Heart right ventricle (tissue), 16 donors: ENCODE results near the gene PTCH2. TPM values are rescaled to one million over a fixed set of nuclear protein-coding genes. Genes with fewer than 3 reads are reported as not detected.
"Not testable (repeated sequence)": the region's sequence is repeated elsewhere in the genome, so short reads cannot be mapped to it uniquely, and the experiment has no call there.

Experiments
- ATAC-seq, 8 donors: fragments of 200-7000 bp; cut with Tn5 transposase; one replicate each; pipeline ENCODE4 v1.9.1; 2020; ENCODE audit warnings: mild to moderate bottlenecking in 8 of 8, moderate library complexity in 8 of 8, moderate number of reproducible peaks in 1 of 8
- DNase-seq, 2 donors: peaks; one replicate each; pipeline ENCODE4 v3.0.0-alpha.2; 2020
- H3K27ac ChIP-seq, 10 donors: fragments of 200-600 bp; sonication (generic) in 2 of 10; one replicate each; pipeline versions ENCODE4 v1.5.0 to v1.8.0; 2020 to 2022; ENCODE audit warnings: mild to moderate bottlenecking in 3 of 10
- H3K27me3 ChIP-seq, 7 donors: fragments of 200-600 bp; one replicate each; pipeline ENCODE4 v1.8.0; 2021 to 2022; ENCODE audit warnings: mild to moderate bottlenecking in 2 of 7
- H3K36me3 ChIP-seq, 9 donors: fragments of 200-600 bp; sonication (generic) in 1 of 9; one replicate each; pipeline versions ENCODE4 v1.5.0 to v1.8.0; 2020 to 2022; ENCODE audit warnings: mild to moderate bottlenecking in 2 of 9
- H3K4me1 ChIP-seq, 9 donors: fragments of 200-600 bp; sonication (generic) in 1 of 9; one replicate each; pipeline versions ENCODE4 v1.5.0 to v1.8.0; 2020 to 2022; ENCODE audit warnings: mild to moderate bottlenecking in 4 of 9
- H3K4me3 ChIP-seq, 10 donors: fragments of 200-600 bp; sonication (generic) in 2 of 10; one replicate each; pipeline versions ENCODE4 v1.5.0 to v1.8.0; 2020 to 2022; ENCODE audit warnings: mild to moderate bottlenecking in 7 of 10, moderate library complexity in 2 of 10
- H3K9me3 ChIP-seq, 11 donors: fragments of 200-600 bp in 10 of 11; sonication (generic) in 2 of 11; one replicate each; pipeline versions ENCODE4 v1.5.0 to v1.8.0; 2013 to 2022; ENCODE audit warnings: mild to moderate bottlenecking in 2 of 11, control low read depth in 1 of 11, moderate library complexity in 1 of 11
- WGBS, 2 donors: extraction: QIAGEN DNeasy Blood & Tissue Kit; methylation state at CpG; one replicate each; pipeline ENCODE4 v1.1.7; 2013; ENCODE audit warnings: inconsistent platforms in 1 of 2; 5-methylcytosine and 5-hydroxymethylcytosine counted together
- intact Hi-C, 10 donors: fragments of 100-400 bp; cut with DNase I; formaldehyde crosslinking; loops; one replicate each; pipeline versions ENCODE4 v1.11.1 to v1.14.2; 2022
- polyA plus RNA-seq, 2 donors: library from polyadenylated mRNA; stranded (reverse); fragments of 200-250 nt; gene quantifications; one replicate each; pipeline ENCODE4 v1.2.3, GENCODE V29; 2013
- total RNA-seq, 10 donors: library from RNA; stranded (reverse); fragmentation: NEBNext Ultra II Directional in 3 of 10; extraction: Animal tissue kit (Norgen Biotek cat#: 25700) in 3 of 10; gene quantifications; one replicate each; pipeline versions ENCODE4 v1.2.1 to v1.2.4, GENCODE V29; 2021 to 2023
- TF ChIP-seq, protein P1 (sequence below), 9 donors: fragments of 200-600 bp; sonication (generic) in 2 of 9; IDR thresholded peaks; one replicate each; pipeline versions ENCODE4 v1.5.0 to v1.8.0; 2021 to 2022; ENCODE audit warnings: antibody characterized with exemption in 9 of 9, mild to moderate bottlenecking in 5 of 9, moderate library complexity in 1 of 9
- donor health status: Arrhythmogenic right ventricular cardiomyopathy.
- donor health status: ischemic (EF 13 %, LVEDD 7.1; RV severe dilation, severe dysfunction).
- donor health status: healthy with polysubstance abuse.
- donor health status: DM: no; HTN: yes; CAD: no.
- donor health status: DM: no; HTN: no; CAD: no.
- donor health status: ischemic (EF 25% LVEDD 6.9; RV normal size, moderate dysfunction).
- donor health status: ischemic (EF 25% LVEDD 5.7; RV mildly dilated, moderate dysfunction).
- donor health status: healthy.
- donor health status: DM: yes; HTN: yes; CAD: no.
- donor health status: Ischemic cardiomyopathy.
- donor health status: ischemic (EF 35%, LVEDD 5.7; RV mildly dilated, moderate dysfunction).
- donor health status: nonischemic (EF 11% LVEDD 7.7; RV severe dilation, severe dysfunction).
- donor health status: DM: yes; HTN: yes; CAD: no.
- donor health status: PGD.
- donor health status: ischemic (EF 29% LVEDD 5.4; RV normal size, mild dysfunction).
- donor health status: nonischemic (EF 23%, LVEDD 6.1; RV moderate dilation, normal function).

Gene PTCH2
- total and polyA plus RNA-seq, 12 donors: 0.25 to 1.1 (median 0.44) TPM

- Histone ChIP-seq H3K27ac (peak overlapping the region; percentile 68 to 94 (median 84)), H3K36me3 (peaks cover 0 to 26% (median 0%) of the 10 kb centered on the region in 9 donors), H3K9me3 (no peaks in the 10 kb centered on the region), H3K4me3 (peak overlapping the region; percentile 25 to 61 (median 56)), H3K27me3 (no peaks in the 10 kb centered on the region), H3K4me1 (peaks cover 26 to 67% (median 57%) of the 10 kb centered on the region in 9 donors)
- intact Hi-C loops: no loop called here
- ATAC-seq (peak in 5 of 8 donors; percentile 0 to 49 (median 2)), DNase-seq (peak in 1 of 2 donors; percentile 42)
- WGBS, 2 donors: 47 to 56% methylated on average over 46 to 48 of the region's 48 CpGs
- TF ChIP-seq, protein P1, sequence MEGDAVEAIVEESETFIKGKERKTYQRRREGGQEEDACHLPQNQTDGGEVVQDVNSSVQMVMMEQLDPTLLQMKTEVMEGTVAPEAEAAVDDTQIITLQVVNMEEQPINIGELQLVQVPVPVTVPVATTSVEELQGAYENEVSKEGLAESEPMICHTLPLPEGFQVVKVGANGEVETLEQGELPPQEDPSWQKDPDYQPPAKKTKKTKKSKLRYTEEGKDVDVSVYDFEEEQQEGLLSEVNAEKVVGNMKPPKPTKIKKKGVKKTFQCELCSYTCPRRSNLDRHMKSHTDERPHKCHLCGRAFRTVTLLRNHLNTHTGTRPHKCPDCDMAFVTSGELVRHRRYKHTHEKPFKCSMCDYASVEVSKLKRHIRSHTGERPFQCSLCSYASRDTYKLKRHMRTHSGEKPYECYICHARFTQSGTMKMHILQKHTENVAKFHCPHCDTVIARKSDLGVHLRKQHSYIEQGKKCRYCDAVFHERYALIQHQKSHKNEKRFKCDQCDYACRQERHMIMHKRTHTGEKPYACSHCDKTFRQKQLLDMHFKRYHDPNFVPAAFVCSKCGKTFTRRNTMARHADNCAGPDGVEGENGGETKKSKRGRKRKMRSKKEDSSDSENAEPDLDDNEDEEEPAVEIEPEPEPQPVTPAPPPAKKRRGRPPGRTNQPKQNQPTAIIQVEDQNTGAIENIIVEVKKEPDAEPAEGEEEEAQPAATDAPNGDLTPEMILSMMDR (IDR thresholded peaks at IDR 0.05): no peak
Observed at GRCh38 chr1:44812822-44813543, 30.1 kb downstream of the PTCH2 start.

DNA sequence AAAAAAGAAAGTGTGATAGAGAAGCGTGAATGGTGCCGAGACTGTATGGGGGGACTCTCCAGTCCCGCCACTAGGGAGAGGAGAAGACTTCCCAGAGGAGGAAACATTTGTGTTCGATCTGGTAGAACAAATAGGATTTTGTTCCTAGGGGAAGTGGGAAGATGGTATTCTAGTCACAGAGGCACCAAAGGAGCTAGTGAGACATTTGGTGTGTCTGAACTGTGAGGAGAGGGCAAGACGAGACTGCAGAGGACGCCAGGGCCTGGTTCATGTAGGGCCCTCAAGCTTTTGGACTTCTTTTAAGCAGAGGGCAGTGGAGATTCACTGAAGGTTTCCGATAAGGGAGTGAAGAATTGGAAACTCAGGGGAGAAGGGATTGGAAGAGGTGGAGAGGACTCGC lies 31.8 kb downstream of the PTCH2 start:
- intact Hi-C loops: no loop called here
- TF ChIP-seq, protein P1 (IDR thresholded peaks at IDR 0.05): no peak
- Histone ChIP-seq H3K36me3 (peaks cover 0 to 33% (median 2%) of the 10 kb centered on the region in 9 donors), H3K27me3 (no peaks in the 10 kb centered on the region), H3K4me3 (no peak overlapping the region), H3K9me3 (no peaks in the 10 kb centered on the region), H3K4me1 (peaks cover 37 to 84% (median 75%) of the 10 kb centered on the region in 9 donors), H3K27ac (peak overlapping the region in 8 of 10 donors; percentile 22 to 100 (median 99))
- ATAC-seq: no peak
- peak in 1 of 2 donors; percentile 6 for DNase-seq
- WGBS, 2 donors: 71 to 84% methylated on average over 8 of the region's 8 CpGs

- H3K27ac ChIP-seq: peak overlapping the region in 9 of 10 donors; percentile 92 to 100 (median 99)
- ATAC-seq, H3K4me3 ChIP-seq, DNase-seq, H3K9me3 ChIP-seq, H3K27me3 ChIP-seq, intact Hi-C loops: not testable (repeated sequence)
- 94 to 95% methylated on average over 4 of the region's 4 CpGs for WGBS, 2 donors
- H3K4me1 ChIP-seq: peaks cover 42 to 89% (median 80%) of the 10 kb centered on the region in 9 donors
- peaks cover 0 to 34% (median 7%) of the 10 kb centered on the region in 9 donors for H3K36me3 ChIP-seq
Observed at GRCh38 chr1:44810762-44811105, 32.3 kb downstream of the PTCH2 start.

- Histone ChIP-seq H3K4me3 (peak overlapping the region in 5 of 10 donors; percentile 46 to 56 (median 49)), H3K36me3 (peaks cover 0 to 34% (median 12%) of the 10 kb centered on the region in 9 donors), H3K4me1 (peaks cover 47 to 94% (median 85%) of the 10 kb centered on the region in 9 donors), H3K27ac (peak overlapping the region; percentile 92 to 100 (median 99)), H3K27me3 (no peaks in the 10 kb centered on the region), H3K9me3 (no peaks in the 10 kb centered on the region)
- intact Hi-C loops: no loop called here
- TF ChIP-seq, protein P1 (IDR thresholded peaks at IDR 0.05): no peak
- DNase-seq (peak in 1 of 2 donors; percentile 64), ATAC-seq (no peak)
- 54 to 57% methylated on average over 12 of the region's 12 CpGs for WGBS, 2 donors
Observed at GRCh38 chr1:44810101-44810761, 32.8 kb downstream of the PTCH2 start.
